Stomach (tissue), 9 donors: ENCODE results near the gene CBFA2T3. TPM values are rescaled to one million over a fixed set of nuclear protein-coding genes. Genes with fewer than 3 reads are reported as not detected.

Experiments
- DNase-seq, 2 donors: peaks; one replicate each; pipeline versions ENCODE4 v3.0.0 to v3.0.0-alpha.2; 2013 to 2019
- H3K27ac ChIP-seq, 5 donors: fragments of 200-600 bp in 4 of 5; sonication (generic) in 4 of 5; one replicate each; pipeline ENCODE4 v1.5.1; 2013 to 2019; ENCODE audit warnings: mild to moderate bottlenecking in 1 of 5, moderate library complexity in 1 of 5
- H3K27me3 ChIP-seq, 3 donors: fragments of 200-600 bp; sonication (generic); one replicate each; pipeline ENCODE4 v1.5.1; 2017 to 2019; ENCODE audit warnings: mixed run types in 1 of 3
- H3K36me3 ChIP-seq, 4 donors: fragments of 200-600 bp; sonication (generic); 1 replicate in 3 of 4; 2 replicates in 1 of 4; pipeline ENCODE4 v1.5.1; 2016 to 2019
- H3K4me1 ChIP-seq, 4 donors: fragments of 200-600 bp; sonication (generic); one replicate each; pipeline ENCODE4 v1.5.1; 2016 to 2019
- H3K4me3 ChIP-seq, 4 donors: fragments of 200-600 bp; sonication (generic) in 3 of 4; one replicate each; pipeline ENCODE4 v1.5.1; 2016 to 2019; ENCODE audit warnings: mild to moderate bottlenecking in 1 of 4
- H3K9me3 ChIP-seq, 4 donors: fragments of 200-600 bp; sonication (generic); one replicate each; pipeline ENCODE4 v1.5.1; 2016 to 2019
- CTCF ChIP-seq, 7 experiments: fragments of 450-650 bp in 4 of 7; fragments of 200-600 bp in 3 of 7; sonication (generic) in 3 of 7; IDR thresholded peaks; one replicate each; pipeline ENCODE4 v1.5.1; 2016 to 2019; ENCODE audit warnings: antibody characterized with exemption in 7 of 7, control low read depth in 2 of 7, mild to moderate bottlenecking in 1 of 7
- EP300 ChIP-seq: sonication (generic); formaldehyde crosslinking; IDR thresholded peaks from one replicate; pipeline ENCODE4 v1.6.1; 2017; ENCODE audit warnings: antibody characterized with exemption
- POLR2A ChIP-seq, 4 donors: fragments of 450-650 bp; IDR thresholded peaks; one replicate each; pipeline ENCODE4 v1.6.1; 2016; ENCODE audit warnings: antibody characterized with exemption in 4 of 4, control low read depth in 2 of 4, mild to moderate bottlenecking in 1 of 4, moderate library complexity in 1 of 4
- POLR2AphosphoS5 ChIP-seq, 3 donors: sonication (generic); formaldehyde crosslinking; IDR thresholded peaks; one replicate each; pipeline ENCODE4 v1.6.1; 2016; ENCODE audit warnings: antibody characterized with exemption in 3 of 3
- WGBS, 5 donors: extraction: QIAGEN DNeasy Blood & Tissue Kit in 3 of 5; methylation state at CpG; one replicate each; pipeline versions ENCODE4 v1.1.5 to v1.1.7; 2013 to 2018; 5-methylcytosine and 5-hydroxymethylcytosine counted together
- intact Hi-C: fragments of 100-400 bp; cut with DNase I; formaldehyde crosslinking; loops from one replicate; pipeline ENCODE4 v1.15.1; 2023; ENCODE audit warnings: low total_unique reads
- polyA plus RNA-seq, 3 donors: library from polyadenylated mRNA; stranded (reverse); fragments of 200-250 nt; gene quantifications; one replicate each; pipeline ENCODE4 v1.2.3, GENCODE V29; 2013
- total RNA-seq, 5 donors: library from RNA; depleted of rRNA; stranded (reverse); fragments of >200 nt; gene quantifications; one replicate each; pipeline versions ENCODE4 v1.1.0 to v1.2.3, GENCODE V29; 2014 to 2016
- donor health status: healthy with polysubstance abuse.
- donor health status: Bipolar disorder and iron deficiency.
- donor health status: healthy.

The CBFA2T3 gene
- total and polyA plus RNA-seq, 8 donors, result 0.58 to 57.6 (median 2.5) TPM

DNA sequence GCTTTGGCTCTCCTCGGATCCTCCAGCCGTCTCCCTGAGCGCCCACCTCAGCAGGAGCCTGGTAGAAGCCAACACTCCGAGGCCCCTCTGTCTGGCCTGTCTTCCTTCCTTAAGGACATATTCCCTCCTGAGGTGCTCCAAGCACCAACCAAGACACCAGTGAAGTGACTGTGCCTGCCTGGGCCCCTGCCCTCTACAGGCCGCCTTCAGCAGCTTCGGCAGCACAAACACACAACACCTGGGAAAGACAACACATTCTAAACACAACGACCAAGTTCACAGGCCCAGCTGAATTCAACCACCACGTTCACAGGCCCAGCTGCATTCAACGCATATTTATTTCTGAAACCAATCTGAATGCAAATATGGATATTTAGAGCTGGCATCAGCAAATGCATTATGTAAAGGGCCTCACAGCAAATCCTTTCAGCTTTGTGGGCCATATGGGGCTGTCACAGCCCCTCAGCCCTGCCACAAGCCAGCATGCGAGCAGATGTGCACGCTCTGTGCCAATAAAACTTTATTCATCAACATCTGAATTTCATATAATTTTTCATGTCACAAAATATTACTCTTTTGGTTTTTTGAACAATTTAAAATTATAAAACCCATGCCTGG, 132.5 kb downstream of the CBFA2T3 start:
- WGBS, 5 donors, result 70 to 80% (median 79%) methylated on average over 11 of the region's 11 CpGs
- H3K27ac ChIP-seq, result no peak overlapping the region
- DNase-seq, result no peak
- H3K27me3 ChIP-seq, result no peaks in the 10 kb centered on the region
- TF ChIP-seq CTCF (IDR thresholded peaks at IDR 0.05) (no peak), POLR2A (IDR thresholded peaks at IDR 0.05) (no peak), POLR2AphosphoS5 (IDR thresholded peaks at IDR 0.05) (no peak)
- H3K4me3 ChIP-seq, result no peak overlapping the region
- no peaks in the 10 kb centered on the region for H3K4me1 ChIP-seq
- intact Hi-C loops, result no loop called here
- no peaks in the 10 kb centered on the region for H3K9me3 ChIP-seq
- H3K36me3 ChIP-seq, result peaks cover 8 to 74% (median 56%) of the 10 kb centered on the region in 4 donors

DNA sequence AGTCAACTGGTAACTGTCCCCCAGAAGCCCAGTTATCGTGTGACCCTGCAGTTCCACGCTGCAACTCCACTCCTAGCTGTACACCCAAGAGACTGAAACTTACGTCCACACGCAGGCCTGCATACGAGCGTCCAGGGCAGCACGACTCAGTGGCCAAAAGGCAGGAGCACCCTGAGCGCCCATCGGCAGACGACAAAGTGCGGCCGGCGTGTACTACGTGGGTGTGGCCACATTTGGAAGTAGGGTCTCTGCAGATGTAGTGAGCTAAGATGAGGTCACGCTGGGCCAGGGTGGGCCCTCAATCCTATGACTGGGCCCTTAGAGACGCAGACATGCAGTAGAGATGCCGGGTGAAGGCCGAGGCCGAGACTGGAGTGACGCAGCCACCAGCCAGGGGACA, 133.8 kb downstream of the CBFA2T3 start:
- Histone ChIP-seq H3K27ac (no peak overlapping the region), H3K27me3 (no peaks in the 10 kb centered on the region), H3K4me1 (no peaks in the 10 kb centered on the region), H3K4me3 (no peak overlapping the region), H3K9me3 (no peaks in the 10 kb centered on the region), H3K36me3 (peaks cover 9 to 74% (median 62%) of the 10 kb centered on the region in 4 donors)
- DNase-seq, result no peak
- TF ChIP-seq POLR2A (IDR thresholded peaks at IDR 0.05) (no peak), EP300 (no peak), POLR2AphosphoS5 (IDR thresholded peaks at IDR 0.05) (no peak), CTCF (IDR thresholded peaks at IDR 0.05) (no peak)
- intact Hi-C loops, result no loop called here
- 90 to 96% (median 94%) methylated on average over 20 of the region's 20 CpGs for WGBS, 5 donors

GRCh38 chr16:88842806-88843205, 134.2 kb downstream of the CBFA2T3 start:
- Histone ChIP-seq H3K27me3 (no peaks in the 10 kb centered on the region), H3K36me3 (peaks cover 9 to 74% (median 61%) of the 10 kb centered on the region in 4 donors), H3K9me3 (no peaks in the 10 kb centered on the region), H3K4me3 (no peak overlapping the region), H3K4me1 (no peaks in the 10 kb centered on the region), H3K27ac (no peak overlapping the region)
- 93 to 97% (median 95%) methylated on average over 18 to 25 of the region's 25 CpGs for WGBS, 5 donors
- intact Hi-C loops, result no loop called here
- TF ChIP-seq POLR2A (IDR thresholded peaks at IDR 0.05) (no peak), EP300 (no peak), POLR2AphosphoS5 (IDR thresholded peaks at IDR 0.05) (no peak), CTCF (IDR thresholded peaks at IDR 0.05) (no peak)
- DNase-seq, result no peak

GRCh38 chr16:88842308-88842756, 134.7 kb downstream of the CBFA2T3 start:
- 86 to 95% (median 92%) methylated on average over 13 to 15 of the region's 15 CpGs for WGBS, 5 donors
- Histone ChIP-seq H3K27me3 (no peaks in the 10 kb centered on the region), H3K9me3 (no peaks in the 10 kb centered on the region), H3K4me1 (no peaks in the 10 kb centered on the region), H3K27ac (no peak overlapping the region), H3K4me3 (no peak overlapping the region), H3K36me3 (peaks cover 9 to 74% (median 59%) of the 10 kb centered on the region in 4 donors)
- intact Hi-C loops, result no loop called here
- DNase-seq, result no peak
- TF ChIP-seq EP300 (no peak), CTCF (IDR thresholded peaks at IDR 0.05) (no peak), POLR2A (IDR thresholded peaks at IDR 0.05) (no peak), POLR2AphosphoS5 (IDR thresholded peaks at IDR 0.05) (no peak)
